ENCODE measurements around the gene GPD2. TPM values are rescaled to one million over a fixed set of nuclear protein-coding genes. Genes with fewer than 3 reads are reported as not detected.

The GPD2 gene
- total RNA-seq, 1 experiment from 2014 or later = 32.2 TPM

GRCh38 chr2:156548413-156548812 is 112.2 kb downstream of the GPD2 start:
- peaks cover 2% of the 10 kb centered on the region for H3K36me3 Mint-ChIP-seq
- H3K9me3 Mint-ChIP-seq = peaks cover 2% of the 10 kb centered on the region
- no peaks in the 10 kb centered on the region for H3K27me3 Mint-ChIP-seq (ENCODE audit: low read depth)
- no peak for DNase-seq (ENCODE audit: low spot score)
- peaks cover 23% of the 10 kb centered on the region for H3K4me1 Mint-ChIP-seq
- no peak overlapping the region for H3K27ac Mint-ChIP-seq
- ChIA-PET CTCF (no interaction called here), POLR2A (no interaction called here)
- TF ChIP-seq PRDM15 (CRISPR knock-in tag; IDR thresholded peaks at IDR 0.05) (no peak), FOXP4 (CRISPR knock-in tag; IDR thresholded peaks at IDR 0.05) (no peak), TEAD4 (CRISPR knock-in tag; IDR thresholded peaks at IDR 0.05) (no peak)
- ATAC-seq = no peak
- H3K4me3 Mint-ChIP-seq = no peak overlapping the region

- POLR2A ChIA-PET = no interaction called here
- H3K4me1 Mint-ChIP-seq = no peaks in the 10 kb centered on the region
- ATAC-seq (no peak), DNase-seq (ENCODE audit: low spot score) (no peak)
- TF ChIP-seq FOXJ3 (CRISPR knock-in tag; IDR thresholded peaks at IDR 0.05; ENCODE audit: borderline replicate concordance) (no peak), AFF4 (CRISPR knock-in tag; IDR thresholded peaks at IDR 0.05; ENCODE audit: borderline replicate concordance) (no peak), ATF6 (CRISPR knock-in tag; IDR thresholded peaks at IDR 0.05) (no peak), OVOL2 (CRISPR knock-in tag; IDR thresholded peaks at IDR 0.05; ENCODE audit: borderline replicate concordance) (no peak), ATF2 (CRISPR knock-in tag; IDR thresholded peaks at IDR 0.05; ENCODE audit: borderline replicate concordance, low read depth) (no peak), ATF1 (CRISPR knock-in tag; IDR thresholded peaks at IDR 0.05) (no peak), ZSCAN18 (CRISPR knock-in tag; IDR thresholded peaks at IDR 0.05) (no peak), ZNF232 (CRISPR knock-in tag; IDR thresholded peaks at IDR 0.05) (no peak), CREB1 (CRISPR knock-in tag; IDR thresholded peaks at IDR 0.05) (no peak), HMGA2 (CRISPR knock-in tag; IDR thresholded peaks at IDR 0.05) (no peak), TEAD4 (CRISPR knock-in tag; IDR thresholded peaks at IDR 0.05) (no peak), ZBTB21 (CRISPR knock-in tag; IDR thresholded peaks at IDR 0.05; ENCODE audit: borderline replicate concordance) (no peak)
- H3K9me3 Mint-ChIP-seq = no peaks in the 10 kb centered on the region
- CTCF ChIA-PET = no interaction called here
- no peak overlapping the region for H3K4me3 Mint-ChIP-seq
- no peaks in the 10 kb centered on the region for H3K27me3 Mint-ChIP-seq (ENCODE audit: low read depth)
- H3K27ac Mint-ChIP-seq = no peak overlapping the region
- peaks cover 6% of the 10 kb centered on the region for H3K36me3 Mint-ChIP-seq
Observed at GRCh38 chr2:156553714-156554442, 117.7 kb downstream of the GPD2 start.
